ENCODE data around the gene RANBP17. TPM values are rescaled to one million over a fixed set of nuclear protein-coding genes. Genes with fewer than 3 reads are reported as not detected.
"Not testable (repeated sequence)": the region's sequence is repeated elsewhere in the genome, so short reads cannot be mapped to it uniquely, and the experiment has no call there.

Gene RANBP17
- total RNA-seq, 2 experiments from 2014 or later: not detected

GRCh38 chr5:171139227-171139626 lies 277.4 kb downstream of the RANBP17 start:
- ChIA-PET POLR2A (no interaction called here), CTCF (no interaction called here)

GRCh38 chr5:171142617-171143016 lies 280.8 kb downstream of the RANBP17 start:
- CTCF ChIA-PET: no interaction called here
- POLR2A ChIA-PET: no interaction called here

GRCh38 chr5:171143171-171143570 lies 281.4 kb downstream of the RANBP17 start:
- ChIA-PET POLR2A (no interaction called here), CTCF (no interaction called here)

GRCh38 chr5:171143926-171144325 lies 282.1 kb downstream of the RANBP17 start:
- ChIA-PET CTCF (no interaction called here), POLR2A (no interaction called here)

- POLR2A ChIA-PET: no interaction called here
- CTCF ChIA-PET: no interaction called here
These were observed 287.5 kb downstream of the RANBP17 start for GRCh38 chr5:171149333-171149732.

GRCh38 chr5:171149772-171150171 lies 288.0 kb downstream of the RANBP17 start:
- ChIA-PET POLR2A (no interaction called here), CTCF (no interaction called here)

- POLR2A ChIA-PET: no interaction called here
- CTCF ChIA-PET: no interaction called here
These were observed 290.6 kb downstream of the RANBP17 start for GRCh38 chr5:171152382-171152781.

- CTCF ChIA-PET: no interaction called here
- POLR2A ChIA-PET: no interaction called here
These were observed 293.8 kb downstream of the RANBP17 start for GRCh38 chr5:171155621-171156020.

- CTCF ChIA-PET: interaction anchor here (0.6 kb wide), 1 partner anchor 88 kb away, joined by 3 read pairs; no protein-coding TSS in a partner anchor
These were observed 295.5 kb downstream of the RANBP17 start for GRCh38 chr5:171157276-171157675.

GRCh38 chr5:171157775-171158174 lies 296.0 kb downstream of the RANBP17 start:
- POLR2A ChIA-PET: no interaction called here
- CTCF ChIA-PET: interaction anchor here (0.6 kb wide), 1 partner anchor 88 kb away, joined by 3 read pairs; no protein-coding TSS in a partner anchor

More at GRCh38 chr5:171157276-171157675, 295.5 kb downstream of the RANBP17 start:
- POLR2A ChIA-PET: no interaction called here

- ChIA-PET POLR2A (no interaction called here), CTCF (interaction anchor here (0.6 kb wide), 1 partner anchor 29 kb away, joined by 5 read pairs; no protein-coding TSS in a partner anchor)
These were observed 296.8 kb downstream of the RANBP17 start for GRCh38 chr5:171158581-171158980.

GRCh38 chr5:171162165-171162564 lies 300.3 kb downstream of the RANBP17 start:
- ChIA-PET POLR2A (no interaction called here), CTCF (no interaction called here)

GRCh38 chr5:171162596-171162995 lies 300.8 kb downstream of the RANBP17 start:
- CTCF ChIA-PET: no interaction called here

GRCh38 chr5:171166766-171167165 lies 304.9 kb downstream of the RANBP17 start:
- CTCF ChIA-PET: no interaction called here
- POLR2A ChIA-PET: no interaction called here

More at GRCh38 chr5:171162596-171162995, 300.8 kb downstream of the RANBP17 start:
- POLR2A ChIA-PET: no interaction called here

GRCh38 chr5:171168171-171168570 lies 306.4 kb downstream of the RANBP17 start:
- CTCF ChIA-PET: no interaction called here
- POLR2A ChIA-PET: no interaction called here

GRCh38 chr5:171174960-171175359 lies 313.1 kb downstream of the RANBP17 start:
- POLR2A ChIA-PET, CTCF ChIA-PET: not testable (repeated sequence)

GRCh38 chr5:171175746-171176145 lies 313.9 kb downstream of the RANBP17 start:
- ChIA-PET POLR2A (no interaction called here), CTCF (no interaction called here)

- POLR2A ChIA-PET, CTCF ChIA-PET: not testable (repeated sequence)
These were observed 316.4 kb downstream of the RANBP17 start for GRCh38 chr5:171178190-171178589.

GRCh38 chr5:171188016-171188415 lies 326.2 kb downstream of the RANBP17 start:
- ChIA-PET POLR2A (no interaction called here), CTCF (no interaction called here)

GRCh38 chr5:171189442-171189841 lies 327.6 kb downstream of the RANBP17 start:
- POLR2A ChIA-PET: no interaction called here
- CTCF ChIA-PET: no interaction called here

- POLR2A ChIA-PET: no interaction called here
These were observed 330.3 kb downstream of the RANBP17 start for GRCh38 chr5:171192111-171192510.

GRCh38 chr5:171201310-171201709 lies 339.5 kb downstream of the RANBP17 start:
- POLR2A ChIA-PET: no interaction called here

More at GRCh38 chr5:171192111-171192510, 330.3 kb downstream of the RANBP17 start:
- CTCF ChIA-PET: no interaction called here

GRCh38 chr5:171205375-171205774 lies 343.6 kb downstream of the RANBP17 start:
- ChIA-PET POLR2A (no interaction called here), CTCF (no interaction called here)

More at GRCh38 chr5:171201310-171201709, 339.5 kb downstream of the RANBP17 start:
- CTCF ChIA-PET: no interaction called here

Data from activated CD8-positive, alpha-beta memory T cell treated with anti-CD3 and anti-CD28 coated beads for 36 hours (primary cell).